ENCODE measurements around the gene COPZ1. TPM values are rescaled to one million over a fixed set of nuclear protein-coding genes. Genes with fewer than 3 reads are reported as not detected.

The COPZ1 gene
- total and polyA plus RNA-seq, 9 of the 15 experiments (the other 6 are each of a cell fraction or from before 2014, with no cell fraction given): 137 to 487 (median 233) TPM

DNA sequence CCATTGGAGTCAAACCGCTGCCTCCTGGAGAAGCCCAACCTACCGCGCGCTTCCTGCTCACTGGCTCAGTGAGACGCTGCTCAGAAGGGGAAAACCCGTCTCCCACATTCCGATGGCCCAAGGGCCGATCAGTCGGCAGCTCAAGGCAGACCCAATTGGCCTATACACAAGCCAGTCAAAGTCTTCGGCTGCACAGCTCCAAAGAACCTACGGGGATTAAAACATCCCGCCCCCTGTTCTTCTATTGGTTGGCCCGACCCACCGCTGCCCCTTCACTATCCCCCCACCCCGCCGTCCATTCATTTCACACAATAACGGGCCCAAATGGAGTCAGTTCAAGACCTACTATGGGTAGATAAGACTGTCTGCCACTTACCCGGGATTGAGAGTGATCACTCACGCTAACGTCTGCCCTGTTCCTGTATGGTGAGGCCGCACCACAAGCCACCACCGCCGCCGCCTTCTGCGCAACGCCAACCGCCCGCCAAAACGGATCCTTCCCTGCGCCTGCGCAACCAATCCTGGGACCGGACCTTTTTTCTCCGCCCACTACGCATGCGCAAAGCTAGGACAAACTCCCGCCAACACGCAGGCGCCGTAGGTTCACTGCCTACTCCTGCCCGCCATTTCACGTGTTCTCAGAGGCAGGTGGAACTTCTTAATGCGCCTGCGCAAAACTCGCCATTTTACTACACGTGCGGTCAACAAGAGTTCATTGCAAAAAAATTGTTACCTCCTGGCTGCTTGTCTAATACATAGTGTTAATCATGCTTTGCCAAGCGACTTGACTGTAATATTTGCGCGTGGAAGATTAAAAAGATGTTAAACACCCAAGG lies 45.1 kb upstream of the COPZ1 start, which contains the start of gene CBX5 (continued):
- TF ChIP-seq CHD2 (IDR thresholded peaks at IDR 0.05; ENCODE audit: low read depth, low read length) (peak; percentile 67), MTA2 (IDR thresholded peaks at IDR 0.05; ENCODE audit: low read depth) (no peak; the same call in 1 of the 2 replicates), ZNF431 (CRISPR knock-in tag; IDR thresholded peaks at IDR 0.05) (no peak; the same call in 1 of the 2 replicates), ATF1 (CRISPR knock-in tag; IDR thresholded peaks at IDR 0.05) (no peak), ATF1 (tag; IDR thresholded peaks at IDR 0.05) (no peak; the same call in 1 of the 2 replicates), ZBED1 (IDR thresholded peaks at IDR 0.05) (no peak), ZNF354B (CRISPR knock-in tag; IDR thresholded peaks at IDR 0.05) (no peak), ZKSCAN8 (CRISPR knock-in tag; IDR thresholded peaks at IDR 0.05) (no peak), HNRNPLL (IDR thresholded peaks at IDR 0.05; ENCODE audit: low read depth, low read length, poor library complexity, severe bottlenecking) (peak; percentile 97), ZNF311 (CRISPR knock-in tag; IDR thresholded peaks at IDR 0.05) (no peak), MAZ (CRISPR knock-in tag; conservative IDR thresholded peaks at IDR 0.05 in 1 of 2, IDR thresholded peaks at IDR 0.05 in 1 of 2) (peak; percentile 66 to 85; a peak in 3 of 4 replicates), MECOM (CRISPR knock-in tag; IDR thresholded peaks at IDR 0.05) (no peak), PHF8 (IDR thresholded peaks at IDR 0.05; ENCODE audit: borderline replicate concordance, low read length) (peak; percentile 80; the same call in 1 of the 2 replicates), FOXP1 (CRISPR knock-in tag; IDR thresholded peaks at IDR 0.05) (no peak)
- TF ChIP-seq, protein P1, sequence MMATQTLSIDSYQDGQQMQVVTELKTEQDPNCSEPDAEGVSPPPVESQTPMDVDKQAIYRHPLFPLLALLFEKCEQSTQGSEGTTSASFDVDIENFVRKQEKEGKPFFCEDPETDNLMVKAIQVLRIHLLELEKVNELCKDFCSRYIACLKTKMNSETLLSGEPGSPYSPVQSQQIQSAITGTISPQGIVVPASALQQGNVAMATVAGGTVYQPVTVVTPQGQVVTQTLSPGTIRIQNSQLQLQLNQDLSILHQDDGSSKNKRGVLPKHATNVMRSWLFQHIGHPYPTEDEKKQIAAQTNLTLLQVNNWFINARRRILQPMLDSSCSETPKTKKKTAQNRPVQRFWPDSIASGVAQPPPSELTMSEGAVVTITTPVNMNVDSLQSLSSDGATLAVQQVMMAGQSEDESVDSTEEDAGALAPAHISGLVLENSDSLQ (IDR thresholded peaks at IDR 0.05): peak; percentile 100
- TF ChIP-seq, protein P2, sequence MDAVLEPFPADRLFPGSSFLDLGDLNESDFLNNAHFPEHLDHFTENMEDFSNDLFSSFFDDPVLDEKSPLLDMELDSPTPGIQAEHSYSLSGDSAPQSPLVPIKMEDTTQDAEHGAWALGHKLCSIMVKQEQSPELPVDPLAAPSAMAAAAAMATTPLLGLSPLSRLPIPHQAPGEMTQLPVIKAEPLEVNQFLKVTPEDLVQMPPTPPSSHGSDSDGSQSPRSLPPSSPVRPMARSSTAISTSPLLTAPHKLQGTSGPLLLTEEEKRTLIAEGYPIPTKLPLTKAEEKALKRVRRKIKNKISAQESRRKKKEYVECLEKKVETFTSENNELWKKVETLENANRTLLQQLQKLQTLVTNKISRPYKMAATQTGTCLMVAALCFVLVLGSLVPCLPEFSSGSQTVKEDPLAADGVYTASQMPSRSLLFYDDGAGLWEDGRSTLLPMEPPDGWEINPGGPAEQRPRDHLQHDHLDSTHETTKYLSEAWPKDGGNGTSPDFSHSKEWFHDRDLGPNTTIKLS (IDR thresholded peaks at IDR 0.05; ENCODE audit: borderline replicate concordance, low read depth): peak; percentile 62
- TF ChIP-seq, protein P3, sequence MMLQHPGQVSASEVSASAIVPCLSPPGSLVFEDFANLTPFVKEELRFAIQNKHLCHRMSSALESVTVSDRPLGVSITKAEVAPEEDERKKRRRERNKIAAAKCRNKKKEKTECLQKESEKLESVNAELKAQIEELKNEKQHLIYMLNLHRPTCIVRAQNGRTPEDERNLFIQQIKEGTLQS (IDR thresholded peaks at IDR 0.05): no peak
- TF ChIP-seq, protein P3 (CRISPR knock-in tag; conservative IDR thresholded peaks at IDR 0.05): no peak; the same call in 1 of the 2 replicates
- TF ChIP-seq, protein P4, sequence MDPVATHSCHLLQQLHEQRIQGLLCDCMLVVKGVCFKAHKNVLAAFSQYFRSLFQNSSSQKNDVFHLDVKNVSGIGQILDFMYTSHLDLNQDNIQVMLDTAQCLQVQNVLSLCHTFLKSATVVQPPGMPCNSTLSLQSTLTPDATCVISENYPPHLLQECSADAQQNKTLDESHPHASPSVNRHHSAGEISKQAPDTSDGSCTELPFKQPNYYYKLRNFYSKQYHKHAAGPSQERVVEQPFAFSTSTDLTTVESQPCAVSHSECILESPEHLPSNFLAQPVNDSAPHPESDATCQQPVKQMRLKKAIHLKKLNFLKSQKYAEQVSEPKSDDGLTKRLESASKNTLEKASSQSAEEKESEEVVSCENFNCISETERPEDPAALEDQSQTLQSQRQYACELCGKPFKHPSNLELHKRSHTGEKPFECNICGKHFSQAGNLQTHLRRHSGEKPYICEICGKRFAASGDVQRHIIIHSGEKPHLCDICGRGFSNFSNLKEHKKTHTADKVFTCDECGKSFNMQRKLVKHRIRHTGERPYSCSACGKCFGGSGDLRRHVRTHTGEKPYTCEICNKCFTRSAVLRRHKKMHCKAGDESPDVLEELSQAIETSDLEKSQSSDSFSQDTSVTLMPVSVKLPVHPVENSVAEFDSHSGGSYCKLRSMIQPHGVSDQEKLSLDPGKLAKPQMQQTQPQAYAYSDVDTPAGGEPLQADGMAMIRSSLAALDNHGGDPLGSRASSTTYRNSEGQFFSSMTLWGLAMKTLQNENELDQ (CRISPR knock-in tag; IDR thresholded peaks at IDR 0.05; ENCODE audit: borderline replicate concordance): 0 out of 2 replicates have a peak, but pooled peaks have one; percentile 36
- TF ChIP-seq, protein P5, sequence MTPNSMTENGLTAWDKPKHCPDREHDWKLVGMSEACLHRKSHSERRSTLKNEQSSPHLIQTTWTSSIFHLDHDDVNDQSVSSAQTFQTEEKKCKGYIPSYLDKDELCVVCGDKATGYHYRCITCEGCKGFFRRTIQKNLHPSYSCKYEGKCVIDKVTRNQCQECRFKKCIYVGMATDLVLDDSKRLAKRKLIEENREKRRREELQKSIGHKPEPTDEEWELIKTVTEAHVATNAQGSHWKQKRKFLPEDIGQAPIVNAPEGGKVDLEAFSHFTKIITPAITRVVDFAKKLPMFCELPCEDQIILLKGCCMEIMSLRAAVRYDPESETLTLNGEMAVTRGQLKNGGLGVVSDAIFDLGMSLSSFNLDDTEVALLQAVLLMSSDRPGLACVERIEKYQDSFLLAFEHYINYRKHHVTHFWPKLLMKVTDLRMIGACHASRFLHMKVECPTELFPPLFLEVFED (CRISPR knock-in tag; conservative IDR thresholded peaks at IDR 0.05): no peak
